Stimulated activated CD4-positive, alpha-beta T cell treated with anti-CD3 and anti-CD28 coated beads, Interleukin-4, amount 100 ng/mL, for 24 hours (primary cell): ENCODE data around the gene ENOX2.

Experiments used
- DNase-seq: peaks from one replicate; pipeline ENCODE4 v3.0.0-alpha.2; 2020

Gene ENOX2

GRCh38 chrX:130615941-130616340 lies 287.1 kb downstream of the ENOX2 start:
- DNase-seq = no peak

GRCh38 chrX:130607431-130607830 lies 295.6 kb downstream of the ENOX2 start:
- no peak for DNase-seq

DNA sequence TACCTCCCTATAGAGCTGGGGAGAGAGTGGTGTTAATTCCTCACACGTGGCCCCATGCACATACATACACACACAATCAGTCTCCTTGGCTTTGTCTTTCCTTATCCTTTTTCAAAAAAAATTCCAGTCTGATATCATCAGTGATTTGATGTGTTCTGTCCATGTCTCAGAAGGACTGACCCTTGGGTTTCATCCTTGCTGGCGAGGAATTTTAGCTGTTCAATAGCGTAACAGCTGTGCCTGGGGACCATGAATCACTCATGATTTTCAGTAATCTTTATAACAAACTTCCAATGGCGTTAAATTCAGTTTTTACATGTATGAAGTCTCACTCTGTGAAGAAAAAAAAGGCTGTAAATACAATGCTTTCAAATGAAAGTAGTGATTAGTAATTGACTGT lies 296.6 kb downstream of the ENOX2 start:
- no peak for DNase-seq

GRCh38 chrX:130604882-130605281 lies 298.1 kb downstream of the ENOX2 start:
- no peak for DNase-seq

GRCh38 chrX:130594453-130594916 lies 308.5 kb downstream of the ENOX2 start:
- DNase-seq = no peak

- no peak for DNase-seq
Measured at GRCh38 chrX:130593911-130594310, 309.1 kb downstream of the ENOX2 start.

- no peak for DNase-seq
Measured at GRCh38 chrX:130592204-130592603, 310.8 kb downstream of the ENOX2 start.

DNA sequence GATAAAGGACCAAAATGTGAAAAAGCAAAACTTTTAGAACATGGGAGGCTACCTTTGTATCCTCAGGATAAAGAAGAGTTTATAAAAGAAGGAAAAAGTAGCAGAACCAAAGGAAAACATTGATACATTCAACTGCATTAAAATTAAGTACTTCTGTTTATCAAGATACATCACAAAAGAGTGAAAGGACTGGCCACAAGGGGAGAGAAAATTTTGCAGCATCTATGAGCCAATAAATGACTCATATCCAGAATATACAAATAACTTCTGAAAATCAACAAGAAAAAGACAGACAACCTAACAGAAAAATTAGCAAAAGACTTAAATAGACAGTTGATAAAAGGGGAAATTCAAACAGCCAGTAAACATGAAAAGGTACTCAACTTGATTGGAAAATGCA lies 324.1 kb downstream of the ENOX2 start:
- DNase-seq = no peak

DNA sequence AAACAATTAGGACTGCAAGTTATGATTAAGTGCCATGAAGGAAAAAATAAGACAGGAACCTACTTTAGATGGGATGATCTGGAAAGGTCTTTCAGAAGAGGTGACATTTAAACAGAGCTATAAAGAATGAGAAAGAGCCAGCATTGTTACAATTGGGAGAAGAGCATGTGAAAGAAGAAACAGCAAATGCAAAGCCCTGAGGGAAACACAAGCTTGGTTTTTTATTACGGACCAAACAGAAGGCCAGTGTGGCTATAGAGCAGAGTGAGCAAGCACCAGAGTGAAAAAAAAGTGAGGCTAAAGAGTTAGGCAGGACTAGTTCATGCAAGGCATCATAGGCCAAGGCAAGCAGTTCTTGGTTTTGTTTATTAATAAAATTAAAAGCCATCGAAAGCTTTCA lies 325.6 kb downstream of the ENOX2 start:
- no peak for DNase-seq

- DNase-seq = no peak
Measured at GRCh38 chrX:130575831-130576389, 327.1 kb downstream of the ENOX2 start.
